H1 (cell line): Measurements from ENCODE around the gene PRPS1. TPM values are rescaled to one million over a fixed set of nuclear protein-coding genes. Genes with fewer than 3 reads are reported as not detected.

Experiments used
- CTCF ChIA-PET: fragments of 300-600 bp; sonication (Branson Sonifier 250); formaldehyde crosslinking; loops from one replicate; lab custom pipeline; 2021; ENCODE audit not compliant: partially characterized antibody; lab: Charles Lee
- POLR2A ChIA-PET: fragments of 300-600 bp; sonication (Branson Sonifier 250); formaldehyde crosslinking; loops from one replicate; lab custom pipeline; 2021; ENCODE audit warnings: inconsistent platforms; ENCODE audit not compliant: partially characterized antibody; lab: Charles Lee
- DNase-seq, 2 experiments: peaks; one replicate each; pipeline versions ENCODE4 v3.0.0 to v3.0.0-alpha.2; 2010 to 2022; ENCODE audit warnings: low spot score in 2 of 2, low read depth in 1 of 2, mixed read lengths in 1 of 2
- FAIRE-seq: peaks from 2 replicates; lab custom pipeline; 2011; peaks lifted over from hg19 to GRCh38; lab: Jason Lieb, UNC
- H2AFZ ChIP-seq: 2 replicates; pipeline ENCODE4 v1.8.1; 2012; ENCODE audit warnings: low read length, inconsistent platforms
- H2AK5ac ChIP-seq: 2 replicates; pipeline ENCODE4 v1.6.1; 2013; ENCODE audit warnings: low read depth, low read length
- H2BK120ac ChIP-seq: replicated peaks from 2 replicates; pipeline ENCODE3; 2013; ENCODE audit warnings: low read depth, low read length, inconsistent platforms
- H2BK12ac ChIP-seq: 2 replicates; pipeline ENCODE4 v1.6.1; 2013; ENCODE audit warnings: low read depth, low read length
- H2BK15ac ChIP-seq: 2 replicates; pipeline ENCODE4 v1.6.1; 2013; ENCODE audit warnings: low read length
- H2BK20ac ChIP-seq: 2 replicates; pipeline ENCODE4 v1.6.1; 2013; ENCODE audit warnings: low read length
- H2BK5ac ChIP-seq: 2 replicates; pipeline ENCODE4 v1.6.1; 2013; ENCODE audit warnings: low read depth, low read length
- H3K14ac ChIP-seq: 2 replicates; pipeline ENCODE4 v1.6.1; 2013; ENCODE audit warnings: inconsistent platforms; ENCODE audit not compliant: insufficient read length
- H3K18ac ChIP-seq: 2 replicates; pipeline ENCODE4 v1.6.1; 2013; ENCODE audit warnings: low read length; ENCODE audit errors: extremely low read depth
- H3K23ac ChIP-seq: 2 replicates; pipeline ENCODE4 v1.6.1; 2013; ENCODE audit warnings: inconsistent platforms; ENCODE audit not compliant: insufficient read length
- H3K23me2 ChIP-seq: 2 replicates; pipeline ENCODE4 v1.6.1; 2013; ENCODE audit warnings: low read depth, low read length
- H3K27ac ChIP-seq: 2 replicates; pipeline ENCODE4 v1.6.1; 2011; ENCODE audit warnings: low read depth, low read length, inconsistent platforms
- H3K27me3 ChIP-seq, 4 experiments: replicated peaks in 1 of 4; 1 replicate in 1 of 4; 2 replicates in 3 of 4; pipeline versions ENCODE4 v1.6.1 to v1.8.1; 2011 to 2013; ENCODE audit warnings: low read length in 3 of 4, mild to moderate bottlenecking in 3 of 4, inconsistent platforms in 2 of 4, mixed read lengths in 2 of 4, moderate library complexity in 1 of 4; ENCODE audit not compliant: control insufficient read depth in 3 of 4, insufficient read depth in 3 of 4; ENCODE audit errors: extremely low read depth in 1 of 4
- H3K36me3 ChIP-seq, 4 experiments: 2 replicates each; pipeline versions ENCODE4 v1.6.1 to v1.8.1; 2011 to 2013; ENCODE audit warnings: mild to moderate bottlenecking in 4 of 4, low read length in 3 of 4, moderate library complexity in 2 of 4, control low read depth in 1 of 4, inconsistent platforms in 1 of 4; ENCODE audit not compliant: insufficient read depth in 4 of 4, control insufficient read depth in 2 of 4
- H3K4ac ChIP-seq: replicated peaks from 2 replicates; pipeline ENCODE3; 2013; ENCODE audit warnings: low read length, low read depth, mixed read lengths, inconsistent platforms; ENCODE audit not compliant: insufficient read length
- H3K4me1 ChIP-seq, 4 experiments: replicated peaks in 1 of 4; 1 replicate in 1 of 4; 2 replicates in 3 of 4; pipeline versions ENCODE4 v1.6.1 to v1.8.1; 2011 to 2013; ENCODE audit warnings: low read length in 3 of 4, inconsistent platforms in 2 of 4, mixed read lengths in 1 of 4; ENCODE audit not compliant: insufficient read depth in 4 of 4, control insufficient read depth in 3 of 4
- H3K4me2 ChIP-seq, 2 experiments: 2 replicates each; pipeline versions ENCODE4 v1.6.1 to v1.8.1; 2011 to 2013; ENCODE audit warnings: low read depth in 2 of 2, low read length in 2 of 2, control low read depth in 1 of 2, inconsistent platforms in 1 of 2, mild to moderate bottlenecking in 1 of 2; ENCODE audit not compliant: insufficient read depth in 1 of 2
- H3K4me3 ChIP-seq, 4 experiments: fragments of 200-600, 300-600 bp in 1 of 4; sonication (generic), shearing (Covaris generic), sonication (Bioruptor Twin) in 1 of 4; 2 replicates each; pipeline versions ENCODE4 v1.5.1 to v1.8.1; 2011 to 2016; ENCODE audit warnings: low read length in 4 of 4, low read depth in 3 of 4, control low read depth in 2 of 4, inconsistent platforms in 2 of 4, mild to moderate bottlenecking in 2 of 4, mixed read lengths in 1 of 4, moderate library complexity in 1 of 4; ENCODE audit not compliant: insufficient read depth in 2 of 4; ENCODE audit errors: extremely low read depth in 1 of 4
- H3K56ac ChIP-seq: replicated peaks from 2 replicates; pipeline ENCODE3; 2013; ENCODE audit warnings: low read depth, mild to moderate bottlenecking, mixed read lengths, low read length, inconsistent platforms; ENCODE audit not compliant: insufficient read length
- H3K79me1 ChIP-seq: 2 replicates; pipeline ENCODE4 v1.6.1; 2013; ENCODE audit warnings: low read depth, low read length, control low read depth
- H3K79me2 ChIP-seq, 2 experiments: 2 replicates each; pipeline versions ENCODE4 v1.6.1 to v1.8.1; 2012 to 2013; ENCODE audit warnings: low read length in 2 of 2, mild to moderate bottlenecking in 2 of 2, inconsistent platforms in 1 of 2; ENCODE audit not compliant: insufficient read depth in 2 of 2, control insufficient read depth in 1 of 2
- H3K9ac ChIP-seq, 4 experiments: replicated peaks in 1 of 4; 1 replicate in 1 of 4; 2 replicates in 3 of 4; pipeline versions ENCODE4 v1.6.1 to v1.8.1; 2011 to 2013; ENCODE audit warnings: low read depth in 3 of 4, low read length in 3 of 4, control low read depth in 2 of 4, mild to moderate bottlenecking in 2 of 4, moderate library complexity in 2 of 4, inconsistent platforms in 1 of 4; ENCODE audit errors: extremely low read depth in 1 of 4
- H3K9me3 ChIP-seq, 2 experiments: 2 replicates each; pipeline versions ENCODE4 v1.6.1 to v1.8.1; 2012 to 2013; ENCODE audit warnings: mild to moderate bottlenecking in 2 of 2, moderate library complexity in 2 of 2, control low read depth in 1 of 2, inconsistent platforms in 1 of 2, low read depth in 1 of 2, low read length in 1 of 2, mixed read lengths in 1 of 2; ENCODE audit not compliant: insufficient read depth in 2 of 2
- H4K20me1 ChIP-seq, 2 experiments: replicated peaks in 1 of 2; 2 replicates each; pipeline versions ENCODE3 to v1.8.1; 2011 to 2013; ENCODE audit warnings: inconsistent platforms in 2 of 2, low read length in 2 of 2, mild to moderate bottlenecking in 1 of 2; ENCODE audit not compliant: insufficient read depth in 2 of 2, control insufficient read depth in 1 of 2
- H4K5ac ChIP-seq: 2 replicates; pipeline ENCODE4 v1.6.1; 2013; ENCODE audit warnings: low read length, low read depth, mixed read lengths, inconsistent platforms; ENCODE audit not compliant: insufficient read length
- H4K8ac ChIP-seq: 2 replicates; pipeline ENCODE4 v1.8.0; 2013; ENCODE audit warnings: mild to moderate bottlenecking, moderate library complexity, low read length, inconsistent platforms; ENCODE audit not compliant: insufficient read depth; ENCODE audit errors: extremely low read depth
- H4K91ac ChIP-seq: replicated peaks from 2 replicates; pipeline ENCODE3; 2013; ENCODE audit warnings: low read length, mixed read lengths, inconsistent platforms; ENCODE audit not compliant: insufficient read length
- ASH2L ChIP-seq: fragments of 200-600, 300-600 bp; sonication (generic); IDR thresholded peaks from one replicate; pipeline ENCODE4 v1.7.1; 2017; ENCODE audit warnings: low read length
- CHD2 ChIP-seq: IDR thresholded peaks from 2 replicates; pipeline ENCODE4 v1.6.1; 2012; ENCODE audit warnings: low read length, improper control_type of control experiment
- E2F6 ChIP-seq: IDR thresholded peaks from 2 replicates; pipeline ENCODE4 v1.6.1; 2012; ENCODE audit warnings: inconsistent platforms
- GABPA ChIP-seq: IDR thresholded peaks from 2 replicates; pipeline ENCODE4 v1.6.1; 2011; ENCODE audit warnings: mild to moderate bottlenecking, low read length, moderate library complexity, borderline replicate concordance; ENCODE audit not compliant: insufficient read depth
- MAX ChIP-seq: IDR thresholded peaks from 2 replicates; pipeline ENCODE4 v1.6.1; 2012; ENCODE audit warnings: inconsistent platforms
- POLR2A ChIP-seq, 2 experiments: IDR thresholded peaks; 1 replicate in 1 of 2; 2 replicates in 1 of 2; pipeline ENCODE4 v1.6.1; 2011; ENCODE audit warnings: low read depth in 2 of 2, low read length in 2 of 2, mild to moderate bottlenecking in 2 of 2; ENCODE audit errors: control extremely low read depth in 1 of 2
- RAD21 ChIP-seq, 2 experiments: IDR thresholded peaks in 1 of 2; conservative IDR thresholded peaks in 1 of 2; 2 replicates each; pipeline ENCODE4 v1.6.1; 2011; ENCODE audit warnings: low read depth in 2 of 2, low read length in 2 of 2, improper control_type of control experiment in 1 of 2, inconsistent platforms in 1 of 2, mild to moderate bottlenecking in 1 of 2, moderate library complexity in 1 of 2
- USF2 ChIP-seq: IDR thresholded peaks from 2 replicates; pipeline ENCODE4 v1.6.1; 2011; ENCODE audit warnings: low read length, improper control_type of control experiment
- WGBS, 2 experiments: shearing (Covaris generic) in 1 of 2; methylation state at CpG; one replicate each; pipeline versions ENCODE4 v1.1.6 to v1.1.7; 2013 to 2015; ENCODE audit warnings: low lambda C conversion rate in 2 of 2, mixed read lengths in 2 of 2, inconsistent platforms in 1 of 2, low coverage in 1 of 2, missing lambda C conversion rate in 1 of 2; ENCODE audit not compliant: insufficient replicate concordance in 2 of 2, insufficient coverage in 1 of 2, insufficient read length in 1 of 2; ENCODE audit errors: extremely low coverage in 1 of 2, missing lambda C conversion rate in 1 of 2; 5-methylcytosine and 5-hydroxymethylcytosine counted together
- polyA plus RNA-seq, 7 experiments: library from polyadenylated mRNA; depleted of rRNA in 3 of 7; stranded (reverse) in 5 of 7; unstranded in 2 of 7; fragments of >200 nt in 5 of 7; fragments of 200-250 nt in 2 of 7; gene quantifications; 1 replicate in 5 of 7; 2 replicates in 1 of 7; 4 replicates in 1 of 7; pipeline versions ENCODE4 v1.2.1 to v1.2.3, GENCODE V29; 2011 to 2013; ENCODE audit warnings: missing spikeins in 2 of 7, mixed read lengths in 2 of 7
- total RNA-seq: library from RNA; stranded (reverse); fragmentation: NEBNext Ultra II Directional; extraction: Animal tissue kit (Norgen Biotek cat#: 25700); gene quantifications from 2 replicates; pipeline ENCODE4 v1.2.1, GENCODE V29; 2021

Gene PRPS1
- total and polyA plus RNA-seq, 2 of the 8 experiments (the other 6 are each of a cell fraction or from before 2014, with no cell fraction given): 90.1 to 110 TPM

GRCh38 chrX:107628662-107629539 is 591 bp downstream of the PRPS1 start:
- DNase-seq (peak in 1 of 2 experiments; percentile 48), FAIRE-seq (no peak)
- peaks cover 0 to 51% of the 10 kb centered on the region in 2 experiments; a peak in 3 of 4 replicates for H3K79me2 ChIP-seq
- peaks cover 2% of the 10 kb centered on the region; the same call in 1 of the 2 replicates for H3K23me2 ChIP-seq
- 0 out of 2 replicates have a peak overlapping the region, but pooled peaks have one; percentile 3 for H2BK12ac ChIP-seq
- CTCF ChIA-PET: interaction anchor here (0.6 to 2.4 kb wide), 17 partner anchors 10 to 608 kb away, joined by 3 to 11 read pairs (median 3); partner anchors contain the start of gene NCBP2L
- POLR2A ChIA-PET: interaction anchor here (1.0 to 1.7 kb wide), 13 partner anchors 8 to 632 kb away, joined by 3 to 8 read pairs (median 4); partner anchors contain the start of gene TSC22D3
- no peak overlapping the region for H3K4ac ChIP-seq
- no peak overlapping the region for H2BK15ac ChIP-seq
- H3K4me2 ChIP-seq: peak overlapping the region; percentile 67 to 68
- no peak overlapping the region for H4K5ac ChIP-seq
- no peak overlapping the region for H2AK5ac ChIP-seq
- WGBS, 2 experiments: 0% methylated on average over 16 of the region's 29 CpGs; no CpG with 5 or more reads in 1 of the 2 experiments
- H3K9me3 ChIP-seq: no peaks in the 10 kb centered on the region
- peak overlapping the region; percentile 44; the same call in 1 of the 2 replicates for H2BK5ac ChIP-seq
- H2BK120ac ChIP-seq: no peak overlapping the region
- H3K4me3 ChIP-seq: peak overlapping the region; percentile 74 to 94 (median 87)
- no peak overlapping the region; the same call in none of the 2 replicates for H3K18ac ChIP-seq
- H3K56ac ChIP-seq: no peak overlapping the region
- no peak overlapping the region for H3K23ac ChIP-seq
- no peaks in the 10 kb centered on the region for H3K27me3 ChIP-seq
- H4K20me1 ChIP-seq: peaks cover 0 to 5% of the 10 kb centered on the region in 2 experiments
- H3K14ac ChIP-seq: no peak overlapping the region
- H2BK20ac ChIP-seq: no peak overlapping the region
- H2AFZ ChIP-seq: no peak overlapping the region
- H3K4me1 ChIP-seq: no peaks in the 10 kb centered on the region; a peak in 1 of 7 replicates
- no peak overlapping the region for H4K91ac ChIP-seq
- peak overlapping the region; percentile 74 for H3K27ac ChIP-seq
- H3K36me3 ChIP-seq: no peaks in the 10 kb centered on the region; a peak in 1 of 8 replicates
- H3K79me1 ChIP-seq: no peaks in the 10 kb centered on the region
- H4K8ac ChIP-seq: peak overlapping the region; percentile 45; the same call in 1 of the 2 replicates
- H3K9ac ChIP-seq: peak overlapping the region; percentile 68 to 80 (median 76)
- TF ChIP-seq CHD2: no peak
- TF ChIP-seq GABPA: no peak
- TF ChIP-seq RAD21 (IDR thresholded peaks at IDR 0.05 in 1 of 2, conservative IDR thresholded peaks at IDR 0.05 in 1 of 2; ENCODE audit: low read depth in 2 of 2, low read length in 2 of 2): no peak
- TF ChIP-seq E2F6: no peak
- no peak for TF ChIP-seq USF2
- TF ChIP-seq POLR2A (IDR thresholded peaks at IDR 0.05; ENCODE audit: control extremely low read depth in 1 of 2, low read depth in 2 of 2, low read length in 2 of 2): peak in 1 of 2 experiments; percentile 0; a peak in 1 of 3 replicates
- TF ChIP-seq ASH2L: no peak
- peak; percentile 49; the same call in 1 of the 2 replicates for TF ChIP-seq MAX
